Esophagus muscularis mucosa (tissue), 4 donors: ENCODE measurements around the gene METTL14. TPM values are rescaled to one million over a fixed set of nuclear protein-coding genes. Genes with fewer than 3 reads are reported as not detected.

ENCODE experiments used
- DNase-seq: peaks from one replicate; pipeline ENCODE4 v3.0.0-alpha.2; 2017; ENCODE audit errors: extremely low spot score
- H3K27ac ChIP-seq, 4 donors: fragments of 200-600 bp; sonication (generic); replicated peaks in 1 of 4; 1 replicate in 3 of 4; 2 replicates in 1 of 4; pipeline ENCODE4 v1.5.1; 2016 to 2019; ENCODE audit warnings: mild to moderate bottlenecking in 1 of 4
- H3K27me3 ChIP-seq, 4 donors: fragments of 200-600 bp; sonication (generic); one replicate each; pipeline versions ENCODE4 v1.5.1 to v1.6.0; 2016 to 2019
- H3K36me3 ChIP-seq, 4 donors: fragments of 200-600 bp; sonication (generic); one replicate each; pipeline ENCODE4 v1.5.1; 2016 to 2019
- H3K4me1 ChIP-seq, 4 donors: fragments of 200-600 bp; sonication (generic); one replicate each; pipeline ENCODE4 v1.5.1; 2016 to 2019
- H3K4me3 ChIP-seq, 4 donors: fragments of 200-600 bp; sonication (generic); 1 replicate in 2 of 4; 2 replicates in 2 of 4; pipeline ENCODE4 v1.5.1; 2016 to 2019; ENCODE audit warnings: mild to moderate bottlenecking in 4 of 4, moderate library complexity in 1 of 4
- H3K9me3 ChIP-seq, 4 donors: fragments of 200-600 bp; sonication (generic); 1 replicate in 3 of 4; 2 replicates in 1 of 4; pipeline ENCODE4 v1.5.1; 2016 to 2019
- EP300 ChIP-seq: sonication (generic); formaldehyde crosslinking; IDR thresholded peaks from one replicate; pipeline ENCODE4 v1.6.1; 2017; ENCODE audit warnings: antibody characterized with exemption
- POLR2A ChIP-seq: fragments of 450-650 bp; IDR thresholded peaks from one replicate; pipeline ENCODE4 v1.6.1; 2017; ENCODE audit warnings: antibody characterized with exemption, moderate library complexity, mild to moderate bottlenecking, low read depth
- POLR2AphosphoS5 ChIP-seq, 2 donors: sonication (generic); formaldehyde crosslinking; IDR thresholded peaks; one replicate each; pipeline ENCODE4 v1.6.1; 2017; ENCODE audit warnings: antibody characterized with exemption in 2 of 2
- WGBS: methylation state at CpG from one replicate; pipeline ENCODE4 v1.1.5; 2018; 5-methylcytosine and 5-hydroxymethylcytosine counted together
- intact Hi-C: fragments of 100-400 bp; cut with DNase I; formaldehyde crosslinking; loops from one replicate; pipeline ENCODE4 v1.15.1; 2023
- total RNA-seq, 4 donors: library from RNA; depleted of rRNA; stranded (reverse); fragments of >200 nt; gene quantifications; one replicate each; pipeline versions ENCODE4 v1.1.0 to v1.2.1, GENCODE V29; 2016
- TF ChIP-seq, protein P1 (sequence below), 3 experiments: fragments of 200-600 bp in 2 of 3; fragments of 450-650 bp in 1 of 3; sonication (generic) in 2 of 3; IDR thresholded peaks; one replicate each; pipeline ENCODE4 v1.5.1; 2017 to 2019; ENCODE audit warnings: antibody characterized with exemption in 3 of 3, mild to moderate bottlenecking in 2 of 3, moderate library complexity in 1 of 3

The METTL14 gene
- total RNA-seq, 4 donors from 2014 or later, result 26.3 to 43.6 (median 29.5) TPM

DNA sequence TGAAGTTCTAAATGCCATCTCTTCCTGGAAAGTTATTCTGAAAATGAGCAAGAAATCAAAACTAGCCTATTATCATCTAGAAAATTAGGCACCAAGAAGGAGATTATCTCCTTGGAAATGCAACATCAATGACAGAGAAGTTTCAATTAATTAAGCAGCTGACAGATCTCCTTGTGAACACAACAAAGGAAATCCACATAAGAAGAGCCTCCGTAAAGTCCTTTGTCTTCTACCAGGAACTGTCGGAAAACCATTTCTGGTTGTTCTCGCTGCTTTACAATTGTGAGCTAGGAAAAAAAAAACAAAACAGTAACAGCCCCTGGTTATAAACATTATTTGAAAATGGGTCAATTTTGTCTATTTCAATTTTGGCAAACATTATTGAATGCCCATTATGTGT lies 38.2 kb downstream of the METTL14 start:
- no peak overlapping the region for H3K27ac ChIP-seq
- no peaks in the 10 kb centered on the region for H3K4me1 ChIP-seq
- peaks cover 18 to 76% (median 60%) of the 10 kb centered on the region in 4 donors for H3K36me3 ChIP-seq
- no peak for TF ChIP-seq EP300
- TF ChIP-seq, protein P1, sequence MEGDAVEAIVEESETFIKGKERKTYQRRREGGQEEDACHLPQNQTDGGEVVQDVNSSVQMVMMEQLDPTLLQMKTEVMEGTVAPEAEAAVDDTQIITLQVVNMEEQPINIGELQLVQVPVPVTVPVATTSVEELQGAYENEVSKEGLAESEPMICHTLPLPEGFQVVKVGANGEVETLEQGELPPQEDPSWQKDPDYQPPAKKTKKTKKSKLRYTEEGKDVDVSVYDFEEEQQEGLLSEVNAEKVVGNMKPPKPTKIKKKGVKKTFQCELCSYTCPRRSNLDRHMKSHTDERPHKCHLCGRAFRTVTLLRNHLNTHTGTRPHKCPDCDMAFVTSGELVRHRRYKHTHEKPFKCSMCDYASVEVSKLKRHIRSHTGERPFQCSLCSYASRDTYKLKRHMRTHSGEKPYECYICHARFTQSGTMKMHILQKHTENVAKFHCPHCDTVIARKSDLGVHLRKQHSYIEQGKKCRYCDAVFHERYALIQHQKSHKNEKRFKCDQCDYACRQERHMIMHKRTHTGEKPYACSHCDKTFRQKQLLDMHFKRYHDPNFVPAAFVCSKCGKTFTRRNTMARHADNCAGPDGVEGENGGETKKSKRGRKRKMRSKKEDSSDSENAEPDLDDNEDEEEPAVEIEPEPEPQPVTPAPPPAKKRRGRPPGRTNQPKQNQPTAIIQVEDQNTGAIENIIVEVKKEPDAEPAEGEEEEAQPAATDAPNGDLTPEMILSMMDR (IDR thresholded peaks at IDR 0.05), result no peak
- TF ChIP-seq POLR2AphosphoS5 (IDR thresholded peaks at IDR 0.05), result no peak
- no peak for TF ChIP-seq POLR2A
- H3K4me3 ChIP-seq, result no peak overlapping the region
- DNase-seq, result no peak
- 96% methylated on average over 3 of the region's 3 CpGs for WGBS
- no peaks in the 10 kb centered on the region for H3K9me3 ChIP-seq
- intact Hi-C loops, result no loop called here
- no peaks in the 10 kb centered on the region for H3K27me3 ChIP-seq

DNA sequence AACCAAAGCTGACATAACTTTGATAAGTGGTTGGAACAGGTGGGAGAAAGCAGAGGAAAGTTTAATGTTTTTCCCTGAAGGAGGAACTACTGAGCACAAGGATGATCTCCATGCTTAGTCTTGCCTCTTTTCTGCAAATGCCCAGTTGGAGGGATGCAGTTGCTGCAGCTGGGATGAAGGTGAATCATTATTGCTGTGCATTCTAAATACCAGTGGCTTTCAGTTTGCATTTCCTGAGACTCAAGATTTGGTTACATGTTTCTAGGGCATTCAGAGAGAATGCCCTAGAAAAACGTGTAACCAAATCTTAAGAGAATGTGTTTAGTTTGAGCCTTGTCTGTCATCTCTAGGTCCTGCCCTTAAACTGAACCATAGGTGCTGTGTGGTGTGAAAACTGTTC lies 42.2 kb downstream of the METTL14 start:
- Histone ChIP-seq H3K4me3 (no peak overlapping the region), H3K36me3 (peaks cover 18 to 96% (median 77%) of the 10 kb centered on the region in 4 donors), H3K4me1 (peaks cover 0 to 6% (median 0%) of the 10 kb centered on the region in 4 donors), H3K27ac (no peak overlapping the region), H3K9me3 (no peaks in the 10 kb centered on the region), H3K27me3 (no peaks in the 10 kb centered on the region)
- WGBS, result 54% methylated on average over 1 of the region's 1 CpG
- intact Hi-C loops, result no loop called here
- TF ChIP-seq, protein P1 (IDR thresholded peaks at IDR 0.05), result no peak
- no peak for TF ChIP-seq EP300
- TF ChIP-seq POLR2A, result no peak
- no peak for TF ChIP-seq POLR2AphosphoS5 (IDR thresholded peaks at IDR 0.05)
- DNase-seq, result no peak

DNA sequence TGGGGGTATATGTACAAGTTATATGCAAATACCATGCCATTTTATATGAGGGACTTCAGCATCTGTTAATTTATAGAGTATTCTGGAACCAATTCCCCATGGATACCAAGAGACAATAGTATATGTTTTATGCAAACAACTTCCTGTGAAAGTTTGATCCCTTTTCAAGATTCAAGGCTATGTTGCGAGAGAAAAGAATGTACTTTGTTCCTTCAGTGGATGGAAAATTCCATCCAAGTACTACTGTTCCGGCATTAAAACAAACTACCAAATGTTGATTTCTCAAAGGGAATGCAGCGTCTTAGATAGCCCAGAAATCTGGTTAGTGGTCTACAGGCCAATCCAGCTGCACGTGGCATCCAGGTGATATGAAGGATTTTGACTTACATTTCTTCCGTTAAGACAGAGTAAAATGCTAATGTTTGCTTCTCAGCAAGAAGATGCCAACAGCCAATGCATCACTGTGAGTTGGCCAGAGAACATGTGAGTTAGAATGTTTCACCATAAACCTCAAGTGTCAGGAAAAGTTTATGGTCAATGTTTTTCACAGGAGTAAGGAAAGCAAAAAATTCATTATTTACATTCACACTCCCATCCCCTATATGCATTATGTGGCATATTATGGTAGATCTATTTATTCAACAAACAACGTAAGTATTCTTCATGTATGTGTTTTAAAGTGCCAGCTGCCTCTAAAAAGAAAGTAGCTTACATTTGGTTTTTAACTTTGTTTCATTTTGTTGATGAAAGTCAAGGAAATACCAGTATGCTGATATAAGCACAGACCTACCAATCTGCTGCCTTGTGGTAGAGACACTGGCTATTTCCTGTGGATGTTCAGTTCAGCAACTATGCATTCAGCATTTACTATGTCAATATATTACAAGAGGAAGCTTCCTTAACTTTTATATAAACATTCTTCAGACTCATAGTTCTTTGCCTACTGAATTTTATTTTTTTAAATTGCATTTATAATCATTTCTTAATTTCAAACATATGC lies 44.4 kb downstream of the METTL14 start:
- Histone ChIP-seq H3K27me3 (no peaks in the 10 kb centered on the region), H3K4me1 (peaks cover 0 to 6% (median 4%) of the 10 kb centered on the region in 4 donors), H3K27ac (no peak overlapping the region), H3K4me3 (no peak overlapping the region), H3K36me3 (peaks cover 10 to 98% (median 74%) of the 10 kb centered on the region in 4 donors), H3K9me3 (no peaks in the 10 kb centered on the region)
- WGBS, result 93% methylated on average over 6 of the region's 6 CpGs
- no peak for DNase-seq
- intact Hi-C loops, result no loop called here
- TF ChIP-seq, protein P1 (IDR thresholded peaks at IDR 0.05), result no peak
- TF ChIP-seq POLR2AphosphoS5 (IDR thresholded peaks at IDR 0.05) (no peak), POLR2A (no peak)

DNA sequence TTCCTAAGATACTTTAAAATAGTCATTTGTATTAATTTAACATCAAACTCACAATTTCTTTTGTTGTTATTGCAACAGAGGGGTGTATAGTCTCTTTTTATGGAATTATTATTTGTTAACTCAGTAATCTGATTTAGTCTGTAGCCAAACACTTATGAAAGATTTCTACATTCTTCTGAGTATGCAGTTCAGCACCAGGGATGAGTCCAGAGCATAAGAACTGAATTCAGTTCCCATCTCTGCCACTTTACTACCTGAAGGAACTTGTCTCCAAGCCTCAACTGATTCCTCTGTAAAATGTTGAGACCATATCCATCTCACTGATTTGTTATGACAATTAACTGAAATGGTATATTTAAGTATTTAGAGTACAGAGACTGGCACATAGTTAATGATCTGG lies 45.5 kb downstream of the METTL14 start:
- Histone ChIP-seq H3K4me1 (peaks cover 0 to 10% (median 5%) of the 10 kb centered on the region in 4 donors), H3K27me3 (no peaks in the 10 kb centered on the region), H3K27ac (no peak overlapping the region), H3K4me3 (no peak overlapping the region), H3K9me3 (no peaks in the 10 kb centered on the region), H3K36me3 (peaks cover 7 to 96% (median 70%) of the 10 kb centered on the region in 4 donors)
- TF ChIP-seq, protein P1 (IDR thresholded peaks at IDR 0.05), result no peak
- TF ChIP-seq EP300 (no peak), POLR2AphosphoS5 (IDR thresholded peaks at IDR 0.05) (no peak), POLR2A (no peak)
- DNase-seq, result no peak
- intact Hi-C loops, result no loop called here
